GM12878 (cell line): ENCODE data around the gene TMOD2. TPM values are rescaled to one million over a fixed set of nuclear protein-coding genes. Genes with fewer than 3 reads are reported as not detected.

ENCODE experiments used
- ATAC-seq: fragments of 200-7000 bp; cut with Tn5 transposase; 3 replicates; pipeline ENCODE4 v1.9.1; 2020; ENCODE audit warnings: mild to moderate bottlenecking, moderate library complexity
- BruUV-seq: library from RNA; stranded (reverse); fragments of 400-500 nt; replicated peaks from 2 replicates; lab custom pipeline; 2021; lab: Mats Ljungman, UMichigan
- CTCF ChIA-PET: fragments of 300-600 bp; sonication (Branson Sonifier 250); formaldehyde crosslinking; extraction: SDS; loops from one replicate; lab custom pipeline; 2021; ENCODE audit warnings: inconsistent platforms; lab: Yijun Ruan, JAX
- POLR2A ChIA-PET: fragments of 350-600 bp; formaldehyde crosslinking; extraction: SDS; loops from one replicate; lab custom pipeline; 2021; ENCODE audit warnings: inconsistent platforms; lab: Charles Lee
- RAD21 ChIA-PET: fragments of 300-600 bp; sonication (Branson Sonifier 250); formaldehyde crosslinking; loops from one replicate; lab custom pipeline; 2023; ENCODE audit warnings: antibody characterized with exemption; ENCODE audit not compliant: unreplicated experiment; lab: Charles Lee
- SMC1A ChIA-PET: fragments of 300-600 bp; sonication (Branson Sonifier 250); formaldehyde crosslinking; loops from one replicate; lab custom pipeline; 2023; ENCODE audit not compliant: unreplicated experiment, uncharacterized antibody; lab: Charles Lee
- DNase-seq: peaks from one replicate; pipeline ENCODE4 v3.0.0-alpha.2; 2011; ENCODE audit warnings: low read depth, low spot score
- FAIRE-seq: peaks from 3 replicates; lab custom pipeline; 2011; peaks lifted over from hg19 to GRCh38; lab: Jason Lieb, UNC
- H2AFZ ChIP-seq: 2 replicates; pipeline ENCODE4 v1.6.0; 2011; ENCODE audit warnings: low read depth, low read length, control low read depth; ENCODE audit not compliant: control insufficient read depth
- H3K27ac ChIP-seq: 2 replicates; pipeline ENCODE4 v1.5.1; 2011; ENCODE audit warnings: control low read depth; ENCODE audit not compliant: control insufficient read depth, insufficient read depth
- H3K27me3 ChIP-seq, 2 experiments: replicated peaks in 1 of 2; 2 replicates each; pipeline versions ENCODE4 v1.6.0 to v1.6.1; 2011; ENCODE audit warnings: low read length in 1 of 2; ENCODE audit not compliant: control insufficient read depth in 2 of 2, insufficient read depth in 2 of 2
- H3K36me3 ChIP-seq, 2 experiments: 2 replicates each; pipeline ENCODE4 v1.5.1; 2011; ENCODE audit warnings: low read length in 1 of 2; ENCODE audit not compliant: control insufficient read depth in 2 of 2, insufficient read depth in 2 of 2
- H3K4me1 ChIP-seq: 2 replicates; pipeline ENCODE4 v1.6.1; 2011; ENCODE audit warnings: mild to moderate bottlenecking, low read length, moderate library complexity, mixed read lengths; ENCODE audit not compliant: control insufficient read depth, insufficient read depth
- H3K4me2 ChIP-seq: 2 replicates; pipeline ENCODE4 v1.6.0; 2011; ENCODE audit warnings: control low read depth; ENCODE audit not compliant: control insufficient read depth, insufficient read depth
- H3K4me3 ChIP-seq: fragments of 200-600 bp; sonication (generic); 2 replicates; pipeline ENCODE4 v1.5.1; 2016
- H3K79me2 ChIP-seq: 2 replicates; pipeline ENCODE4 v1.6.0; 2011; ENCODE audit warnings: low read length; ENCODE audit not compliant: control insufficient read depth, insufficient read depth
- H3K9ac ChIP-seq: 2 replicates; pipeline ENCODE4 v1.8.0; 2011; ENCODE audit warnings: low read length, control low read depth, mixed read lengths; ENCODE audit not compliant: control insufficient read depth, insufficient read depth
- H3K9me3 ChIP-seq: replicated peaks from 3 replicates; pipeline ENCODE4 v1.5.1; 2011; ENCODE audit warnings: mild to moderate bottlenecking, low read length; ENCODE audit not compliant: control insufficient read depth, insufficient read depth
- H4K20me1 ChIP-seq: 2 replicates; pipeline ENCODE4 v1.6.0; 2011; ENCODE audit not compliant: control insufficient read depth, insufficient read depth
- CEBPZ ChIP-seq: fragments of 150-350 bp; IDR thresholded peaks from 2 replicates; pipeline ENCODE4 v1.6.1; 2016; ENCODE audit warnings: low read depth, low read length
- CHD1 ChIP-seq: IDR thresholded peaks from 2 replicates; pipeline ENCODE4 v1.6.1; 2012; ENCODE audit warnings: low read depth, low read length, improper control_type of control experiment
- DPF2 ChIP-seq: fragments of 450-650 bp; IDR thresholded peaks from 2 replicates; pipeline ENCODE4 v1.6.1; 2017; ENCODE audit warnings: mild to moderate bottlenecking
- IRF3 ChIP-seq: fragments of 450-650 bp; IDR thresholded peaks from 2 replicates; pipeline ENCODE4 v1.6.1; 2014; ENCODE audit warnings: mild to moderate bottlenecking
- IRF4 ChIP-seq: IDR thresholded peaks from 2 replicates; pipeline ENCODE4 v1.6.1; 2011; ENCODE audit warnings: low read depth, low read length
- NFYA ChIP-seq: IDR thresholded peaks from 2 replicates; pipeline ENCODE4 v1.6.1; 2011; ENCODE audit warnings: low read depth, mild to moderate bottlenecking, low read length, improper control_type of control experiment, borderline replicate concordance
- POU2F2 ChIP-seq: IDR thresholded peaks from 3 replicates; pipeline ENCODE4 v1.6.1; 2011; ENCODE audit warnings: low read depth, mild to moderate bottlenecking, low read length, borderline replicate concordance
- SRF ChIP-seq, 2 experiments: IDR thresholded peaks; 2 replicates each; pipeline ENCODE4 v1.6.1; 2011; ENCODE audit warnings: low read depth in 2 of 2, low read length in 2 of 2, mild to moderate bottlenecking in 1 of 2, moderate library complexity in 1 of 2
- STAT1 ChIP-seq: fragments of 450-650 bp; conservative IDR thresholded peaks from 2 replicates; pipeline ENCODE4 v1.6.1; 2014; ENCODE audit warnings: antibody characterized with exemption, mild to moderate bottlenecking
- SUPT20H ChIP-seq: IDR thresholded peaks from 2 replicates; pipeline ENCODE4 v1.6.1; 2011; ENCODE audit warnings: low read depth, mild to moderate bottlenecking, low read length, moderate library complexity, borderline replicate concordance; ENCODE audit not compliant: control insufficient read depth
- ZZZ3 ChIP-seq: IDR thresholded peaks from 2 replicates; pipeline ENCODE4 v1.6.1; 2011; ENCODE audit warnings: low read depth; ENCODE audit not compliant: control insufficient read depth, insufficient read length
- WGBS: methylation state at CpG from one replicate; pipeline ENCODE4 v1.1.6; 2016; ENCODE audit warnings: low lambda C conversion rate; ENCODE audit not compliant: insufficient replicate concordance, insufficient coverage; ENCODE audit errors: missing lambda C conversion rate; 5-methylcytosine and 5-hydroxymethylcytosine counted together
- in situ Hi-C: fragments of 300-500 bp; cut with MboI; formaldehyde crosslinking; loops from 9 replicates; pipeline ENCODE4 v1.14.3; 2018; ENCODE audit warnings: mixed read lengths
- intact Hi-C: fragments of 100-400 bp; cut with micrococcal nuclease; formaldehyde crosslinking; loops from one replicate; pipeline ENCODE4 v1.14.2; 2022; ENCODE audit not compliant: unreplicated experiment
- polyA plus RNA-seq, 11 experiments: library from polyadenylated mRNA; depleted of rRNA in 4 of 11; unstranded in 6 of 11; stranded (reverse) in 5 of 11; fragments of >200 nt; fragmentation: Nextera tagmentation in 4 of 11; fragmentation: Illumina TruSeq in 1 of 11; extraction: Ambion mirVana in 4 of 11; extraction: Trizol in 1 of 11; gene quantifications; 1 replicate in 1 of 11; 2 replicates in 10 of 11; pipeline versions ENCODE4 v1.2.1 to v1.2.3, GENCODE V29; 2011 to 2016; ENCODE audit warnings: inconsistent platforms in 2 of 11, missing spikeins in 2 of 11, low read depth in 1 of 11
- total RNA-seq, 4 experiments: library from RNA; depleted of rRNA in 3 of 4; stranded (reverse); fragments of >200 nt in 3 of 4; fragmentation: Illumina TruSeq in 1 of 4; extraction: Trizol in 1 of 4; gene quantifications; 2 replicates each; pipeline versions ENCODE4 v1.2.1 to v1.2.3, GENCODE V29; 2013 to 2021

TMOD2 gene
- total and polyA plus RNA-seq, 10 of the 15 experiments (the other 5 are each of a cell fraction or from before 2014, with no cell fraction given), result 0.61 to 15.2 (median 6.3) TPM

DNA sequence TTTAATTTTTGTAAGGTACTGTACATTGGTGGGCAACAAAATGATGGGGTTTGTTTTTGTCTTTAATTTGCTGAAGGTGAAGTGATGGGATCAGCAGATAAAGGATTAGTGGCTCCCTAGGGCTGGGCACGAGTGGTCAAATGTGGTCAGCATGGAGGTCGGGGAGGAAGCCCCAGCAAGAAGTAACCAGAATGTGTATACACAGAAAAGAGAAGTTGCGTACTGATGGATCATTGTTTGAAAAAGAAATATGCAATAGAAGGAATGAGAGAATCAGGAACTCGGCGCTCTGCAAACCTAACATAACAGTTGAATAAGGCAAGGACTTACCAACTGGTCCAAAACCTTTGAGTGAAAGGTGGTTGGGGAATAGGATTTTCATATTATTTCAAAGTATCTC, 1.5 kb downstream of the TMOD2 start:
- Histone ChIP-seq H3K27ac (no peak overlapping the region), H3K79me2 (no peaks in the 10 kb centered on the region), H2AFZ (no peak overlapping the region), H3K4me2 (no peak overlapping the region; the same call in 1 of the 2 replicates), H3K9ac (no peak overlapping the region), H3K4me1 (no peaks in the 10 kb centered on the region), H3K9me3 (no peaks in the 10 kb centered on the region), H3K27me3 (peaks cover 0 to 2% of the 10 kb centered on the region in 2 experiments; a peak in 1 of 4 replicates), H3K4me3 (no peak overlapping the region), H3K36me3 (no peaks in the 10 kb centered on the region), H4K20me1 (no peaks in the 10 kb centered on the region)
- in situ Hi-C loops (no loop called here), intact Hi-C loops (loop anchor here (2.0 kb wide), 1 partner anchor 20 kb away; no protein-coding TSS in a partner anchor)
- POLR2A ChIA-PET, result no interaction called here
- CTCF ChIA-PET, result interaction anchor here (1.5 kb wide), 1 partner anchor 8 kb away, joined by 4 read pairs; no protein-coding TSS in a partner anchor
- no peak for FAIRE-seq
- SMC1A ChIA-PET, result interaction anchor here (0.8 kb wide), 1 partner anchor 107 kb away, joined by 3 read pairs; no protein-coding TSS in a partner anchor
- RAD21 ChIA-PET, result interaction anchor here (1.5 to 2.0 kb wide), 2 partner anchors 16 to 64 kb away, joined by 6 to 7 read pairs; no protein-coding TSS in a partner anchor
- no TSS peak for BruUV-seq
- no peak for DNase-seq
- ATAC-seq, result no peak
- 86% methylated on average over 5 of the region's 5 CpGs for WGBS
- TF ChIP-seq DPF2, result no peak
- TF ChIP-seq IRF4, result no peak
- no peak for TF ChIP-seq CHD1

- H3K27ac ChIP-seq, result no peak overlapping the region
- ChIA-PET POLR2A (interaction anchor here (0.6 kb wide), 1 partner anchor 16 kb away, joined by 3 read pairs; no protein-coding TSS in a partner anchor), SMC1A (interaction anchor here (1.0 to 1.2 kb wide), 2 partner anchors 18 to 104 kb away, joined by 3 to 5 read pairs; no protein-coding TSS in a partner anchor), RAD21 (interaction anchor here (1.2 kb wide), 1 partner anchor 22 kb away, joined by 3 read pairs; no protein-coding TSS in a partner anchor), CTCF (interaction anchor here (0.6 kb wide), 1 partner anchor 936 kb away, joined by 3 read pairs; no protein-coding TSS in a partner anchor)
- no peak for DNase-seq
- H3K4me2 ChIP-seq, result no peak overlapping the region
- 47% methylated on average over 2 of the region's 2 CpGs for WGBS
- in situ Hi-C loops, result no loop called here
- peaks cover 0 to 2% of the 10 kb centered on the region in 2 experiments; a peak in 1 of 4 replicates for H3K27me3 ChIP-seq
- H3K4me3 ChIP-seq, result no peak overlapping the region
- no peaks in the 10 kb centered on the region for H4K20me1 ChIP-seq
- no peaks in the 10 kb centered on the region for H3K36me3 ChIP-seq
- H3K9me3 ChIP-seq, result no peaks in the 10 kb centered on the region
- no peak for ATAC-seq
- intact Hi-C loops, result no loop called here
- no peaks in the 10 kb centered on the region for H3K79me2 ChIP-seq
- H3K4me1 ChIP-seq, result no peaks in the 10 kb centered on the region
- FAIRE-seq, result no peak
- no TSS peak for BruUV-seq
- no peak overlapping the region for H2AFZ ChIP-seq
- no peak overlapping the region for H3K9ac ChIP-seq
- no peak for TF ChIP-seq ZZZ3
- TF ChIP-seq STAT1, result no peak
- no peak for TF ChIP-seq NFYA
- TF ChIP-seq CEBPZ, result no peak
- TF ChIP-seq IRF3, result no peak
- no peak for TF ChIP-seq SRF (IDR thresholded peaks at IDR 0.05; ENCODE audit: low read depth in 2 of 2, low read length in 2 of 2)
- TF ChIP-seq POU2F2, result no peak
- no peak for TF ChIP-seq SUPT20H
Measured at GRCh38 chr15:51754267-51754666, 2.9 kb downstream of the TMOD2 start.
